HTERT RPE-1 (cell line): ENCODE results near the gene MAG.

Experiments used
- in situ Hi-C: fragments of 300-500 bp; cut with MboI; formaldehyde crosslinking; loops from 4 replicates; pipeline ENCODE4 v1.14.3; 2020; ENCODE audit warnings: low sequenced_read_pairs

Gene MAG

GRCh38 chr19:35265126-35265899 is 26.6 kb upstream of the MAG start:
- in situ Hi-C loops = no loop called here

GRCh38 chr19:35265900-35266519 is 26.0 kb upstream of the MAG start:
- in situ Hi-C loops = no loop called here

GRCh38 chr19:35266520-35267352 is 25.2 kb upstream of the MAG start:
- in situ Hi-C loops = no loop called here

GRCh38 chr19:35267353-35267817 is 24.6 kb upstream of the MAG start:
- in situ Hi-C loops = no loop called here

GRCh38 chr19:35267818-35268535 is 24.0 kb upstream of the MAG start:
- in situ Hi-C loops = no loop called here

GRCh38 chr19:35268536-35269437 is 23.2 kb upstream of the MAG start, which contains the start of gene USF2:
Gene USF2, plus strand, starts transcription at chr19:35268962. Its CDS starts 140 bp downstream, at chr19:35269102.
- in situ Hi-C loops = no loop called here

- in situ Hi-C loops = no loop called here
Observed at GRCh38 chr19:35269438-35270117, 22.4 kb upstream of the MAG start.

GRCh38 chr19:35270381-35270811 is 21.6 kb upstream of the MAG start:
- in situ Hi-C loops = no loop called here

- in situ Hi-C loops = no loop called here
Observed at GRCh38 chr19:35271546-35271945, 20.4 kb upstream of the MAG start.

GRCh38 chr19:35272122-35272719 is 19.7 kb upstream of the MAG start:
- in situ Hi-C loops = no loop called here

- in situ Hi-C loops = no loop called here
Observed at GRCh38 chr19:35272954-35273649, 18.9 kb upstream of the MAG start.

- in situ Hi-C loops = no loop called here
Observed at GRCh38 chr19:35273686-35274259, 18.2 kb upstream of the MAG start.

GRCh38 chr19:35274323-35274722 is 17.6 kb upstream of the MAG start:
- in situ Hi-C loops = no loop called here

- in situ Hi-C loops = no loop called here
Observed at GRCh38 chr19:35276706-35277281, 15.2 kb upstream of the MAG start.

- in situ Hi-C loops = no loop called here
Observed at GRCh38 chr19:35278578-35279284, 13.2 kb upstream of the MAG start.

- in situ Hi-C loops = no loop called here
Observed at GRCh38 chr19:35279374-35279773, 12.6 kb upstream of the MAG start.
